ENCODE measurements around the gene TLX1.

The TLX1 gene

DNA sequence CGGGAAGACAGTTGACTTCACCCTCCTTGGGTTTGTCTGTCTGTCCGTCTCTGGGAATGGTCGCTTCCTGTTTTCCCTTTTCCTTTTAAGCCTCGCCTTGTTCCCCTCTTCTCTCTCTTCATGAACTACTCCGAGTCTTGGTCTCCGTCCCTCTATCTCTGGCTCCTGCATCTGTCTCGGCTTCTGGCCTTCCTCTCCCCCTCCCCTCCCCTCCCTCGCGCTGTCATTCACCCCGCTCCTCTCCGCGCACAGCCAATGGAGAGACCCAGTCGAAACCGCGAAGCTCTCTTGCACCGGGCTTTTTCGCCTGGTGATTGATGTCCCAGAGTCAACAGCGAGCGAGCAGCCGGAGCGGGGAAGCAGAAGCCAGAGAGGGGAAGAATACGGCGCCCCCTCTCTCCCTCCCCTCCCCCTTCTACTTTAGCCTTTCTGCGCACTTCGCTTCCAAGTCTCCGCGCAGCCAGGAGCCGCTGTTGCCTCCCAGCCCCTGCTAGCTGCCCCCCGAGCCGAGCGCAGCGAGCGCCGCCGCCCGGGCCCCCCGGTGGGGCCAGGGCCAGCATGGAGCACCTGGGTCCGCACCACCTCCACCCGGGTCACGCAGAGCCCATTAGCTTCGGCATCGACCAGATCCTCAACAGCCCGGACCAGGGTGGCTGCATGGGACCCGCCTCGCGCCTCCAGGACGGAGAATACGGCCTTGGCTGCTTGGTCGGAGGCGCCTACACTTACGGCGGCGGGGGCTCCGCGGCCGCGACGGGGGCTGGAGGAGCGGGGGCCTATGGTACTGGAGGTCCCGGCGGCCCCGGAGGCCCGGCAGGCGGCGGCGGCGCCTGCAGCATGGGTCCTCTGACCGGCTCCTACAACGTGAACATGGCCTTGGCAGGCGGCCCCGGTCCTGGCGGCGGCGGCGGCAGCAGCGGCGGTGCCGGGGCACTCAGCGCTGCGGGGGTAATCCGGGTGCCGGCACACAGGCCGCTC, at the start of gene TLX1:
Gene TLX1, plus strand, starts transcription at position 317 of the 978 bp plus-strand sequence. Its CDS starts 242 bp downstream, at position 559.
- DNase-seq (ENCODE audit: low read depth): no peak

DNA sequence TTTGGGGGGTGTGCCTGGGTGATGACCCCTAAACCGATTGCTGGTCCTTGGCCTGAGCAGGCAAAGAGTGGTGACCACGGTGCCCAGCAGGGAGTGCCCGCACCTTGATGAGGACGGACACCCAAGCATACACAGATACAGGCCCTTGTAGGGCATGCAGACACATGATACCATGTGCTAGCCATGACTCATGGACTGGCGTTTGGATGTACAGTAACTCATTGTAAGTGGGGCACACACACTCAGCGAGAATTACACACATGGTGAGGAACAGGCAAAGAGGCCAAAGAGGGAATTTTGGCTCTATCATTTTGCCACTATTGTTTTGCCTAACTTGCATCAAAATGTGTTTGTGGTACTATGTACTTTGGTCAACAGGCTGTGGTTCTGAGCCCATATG, 45.3 kb upstream of the TLX1 start:
- no peak for DNase-seq (ENCODE audit: low read depth)

DNA sequence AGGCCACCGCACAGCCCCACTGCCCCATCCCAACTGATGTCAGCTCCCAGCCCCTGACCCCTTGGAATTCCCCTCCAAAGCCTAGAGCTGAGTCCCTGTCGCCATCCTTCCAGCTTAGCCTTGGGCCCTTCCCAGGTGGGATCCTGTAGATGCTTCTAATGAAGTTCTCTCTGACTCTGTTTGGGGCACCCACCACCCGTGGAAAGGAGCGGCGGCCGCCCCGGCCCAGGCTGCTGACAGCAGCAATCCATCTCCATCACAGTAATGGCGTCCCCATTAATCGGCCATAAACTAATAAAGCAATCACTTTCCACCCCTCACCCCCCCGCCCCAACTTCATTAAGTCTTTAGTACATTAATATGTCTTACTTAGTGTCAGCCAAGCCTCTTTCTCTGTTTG, 43.7 kb upstream of the TLX1 start:
- DNase-seq (ENCODE audit: low read depth): no peak

DNA sequence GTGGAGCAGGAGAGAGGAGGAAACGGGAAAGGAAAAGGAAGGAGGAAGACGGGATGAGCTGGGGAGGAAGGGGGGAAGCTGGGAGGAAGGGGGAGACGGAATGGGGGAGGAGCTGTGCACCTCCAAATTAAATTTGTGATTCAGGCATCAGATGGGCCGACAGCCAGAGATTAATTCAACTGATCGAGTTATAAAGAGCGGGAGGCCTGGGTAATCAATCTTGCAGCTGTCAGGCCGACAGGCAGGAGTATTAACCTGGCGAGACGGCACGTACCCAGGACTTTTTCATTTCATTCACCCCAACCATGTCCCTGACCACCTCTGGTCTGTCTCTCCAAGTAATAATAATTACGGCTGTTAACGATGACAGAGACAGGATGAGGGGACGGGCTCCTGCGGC, 43.1 kb upstream of the TLX1 start:
- no peak for DNase-seq (ENCODE audit: low read depth)

DNA sequence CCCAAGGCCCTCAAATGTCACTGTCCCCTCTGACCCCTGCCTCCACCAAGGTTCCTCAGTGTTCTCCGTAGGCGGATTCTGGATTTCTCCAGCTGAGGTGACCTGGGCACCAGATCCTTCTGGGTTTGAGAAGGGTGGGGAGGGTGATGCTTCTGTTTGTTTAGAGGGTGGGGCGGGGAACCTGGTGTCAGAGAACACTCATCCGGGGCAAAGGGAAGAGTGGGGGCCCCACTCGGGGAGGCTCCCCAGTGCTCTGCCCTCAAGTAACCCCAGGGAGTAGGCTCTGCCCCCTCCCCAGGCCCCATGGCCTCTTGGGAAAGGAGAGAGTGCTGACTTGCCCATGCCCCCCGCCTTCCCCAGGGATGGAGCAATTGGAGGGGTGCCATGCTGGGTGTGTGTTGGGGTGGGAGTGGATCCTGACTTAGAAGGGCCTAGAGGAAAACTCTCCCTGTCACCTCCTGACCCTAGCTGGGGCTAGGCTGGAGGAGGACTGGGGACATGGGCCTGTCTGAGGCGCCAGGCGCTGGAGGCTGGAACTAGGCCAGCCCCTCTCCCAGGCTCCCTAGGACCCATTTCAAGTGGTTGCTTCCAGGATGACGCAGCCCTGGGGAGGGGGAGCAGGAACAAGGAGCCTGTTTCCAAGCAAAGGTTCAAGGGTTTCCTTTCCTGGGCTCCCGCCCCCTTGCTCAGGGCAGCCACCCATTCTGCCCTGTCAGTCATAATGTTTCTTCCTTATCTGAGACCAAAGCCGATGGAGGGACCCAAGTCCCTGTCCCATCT, 41.4 kb upstream of the TLX1 start:
- no peak for DNase-seq (ENCODE audit: low read depth)

DNA sequence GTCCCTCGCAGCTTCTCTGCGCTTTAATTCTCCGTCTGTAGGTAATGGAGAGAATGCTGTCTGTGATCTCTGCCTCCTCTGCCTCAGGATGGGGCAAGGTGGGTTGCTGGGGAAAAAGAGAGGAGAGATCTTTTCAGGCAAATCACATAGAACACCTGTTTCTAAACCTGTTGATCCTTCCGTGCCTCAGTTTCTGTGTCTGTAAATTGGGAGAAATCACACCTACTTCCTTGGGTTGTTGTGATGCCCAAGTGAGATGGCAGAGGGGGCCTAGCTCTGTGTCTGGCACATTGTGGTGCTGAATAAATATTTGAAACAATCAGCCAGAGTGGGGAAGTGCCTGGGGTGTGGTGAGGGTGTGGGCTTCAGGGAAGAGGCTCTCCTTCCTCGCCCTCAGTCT, 40.5 kb upstream of the TLX1 start:
- no peak for DNase-seq (ENCODE audit: low read depth)

DNA sequence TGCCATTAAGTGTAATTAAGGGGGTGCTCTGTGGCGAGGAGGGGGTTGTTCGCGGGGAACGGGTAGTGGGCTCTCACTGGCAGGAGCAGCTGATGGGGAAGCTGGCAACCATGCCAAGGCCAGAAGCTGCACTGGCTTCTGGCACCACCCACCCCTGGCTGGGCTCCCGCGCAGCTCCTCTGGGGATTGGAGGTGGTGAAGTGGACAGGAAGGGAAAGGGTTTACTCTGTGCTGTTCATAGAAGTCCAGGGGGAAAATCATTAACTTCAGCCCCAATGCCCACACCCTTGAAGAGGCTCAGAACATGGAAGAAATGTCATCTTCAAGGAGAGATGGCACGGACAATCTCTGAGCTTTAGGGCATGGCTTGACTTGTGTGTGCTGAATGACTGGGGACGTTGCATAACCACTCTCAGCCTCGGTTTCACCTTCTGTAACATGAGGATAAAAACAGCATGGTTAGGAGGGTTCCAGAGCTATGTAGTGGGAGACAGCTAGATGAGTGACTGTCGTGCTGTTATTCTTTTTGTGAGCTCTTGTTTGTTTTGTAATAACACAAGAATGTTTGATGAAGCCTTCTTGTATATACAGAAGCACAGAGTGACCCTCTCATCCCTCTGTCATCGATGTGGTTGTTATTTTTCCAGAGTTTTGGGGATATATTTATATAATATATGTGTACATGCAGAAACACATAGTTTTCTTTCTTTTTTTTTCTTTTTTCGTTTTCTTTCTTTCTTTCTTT, 39.4 kb upstream of the TLX1 start:
- DNase-seq (ENCODE audit: low read depth): no peak

DNA sequence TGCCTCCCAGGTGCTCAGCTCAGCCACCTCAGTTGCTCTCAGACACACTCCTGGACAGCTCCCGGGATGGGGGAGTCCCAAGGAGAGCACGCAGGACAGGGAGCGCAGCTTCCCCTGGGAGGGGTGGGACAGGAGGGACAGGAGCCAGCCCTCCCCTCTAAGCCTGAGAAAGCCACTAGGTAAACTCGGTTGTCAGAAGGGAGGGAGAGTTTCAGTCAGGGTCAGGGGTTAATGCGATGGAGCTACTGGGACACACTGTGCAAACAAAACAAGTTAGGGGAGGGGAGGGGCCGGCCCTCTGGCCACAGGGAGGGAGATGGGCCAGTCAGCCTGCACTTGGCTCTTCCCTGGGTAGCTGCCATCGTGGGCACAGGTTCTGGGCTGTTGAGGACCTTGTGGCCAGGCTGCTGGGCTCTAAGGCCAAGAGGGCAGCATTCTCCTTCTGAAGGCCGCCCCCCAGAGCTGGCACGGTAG, 38.2 kb upstream of the TLX1 start:
- DNase-seq (ENCODE audit: low read depth): no peak

DNA sequence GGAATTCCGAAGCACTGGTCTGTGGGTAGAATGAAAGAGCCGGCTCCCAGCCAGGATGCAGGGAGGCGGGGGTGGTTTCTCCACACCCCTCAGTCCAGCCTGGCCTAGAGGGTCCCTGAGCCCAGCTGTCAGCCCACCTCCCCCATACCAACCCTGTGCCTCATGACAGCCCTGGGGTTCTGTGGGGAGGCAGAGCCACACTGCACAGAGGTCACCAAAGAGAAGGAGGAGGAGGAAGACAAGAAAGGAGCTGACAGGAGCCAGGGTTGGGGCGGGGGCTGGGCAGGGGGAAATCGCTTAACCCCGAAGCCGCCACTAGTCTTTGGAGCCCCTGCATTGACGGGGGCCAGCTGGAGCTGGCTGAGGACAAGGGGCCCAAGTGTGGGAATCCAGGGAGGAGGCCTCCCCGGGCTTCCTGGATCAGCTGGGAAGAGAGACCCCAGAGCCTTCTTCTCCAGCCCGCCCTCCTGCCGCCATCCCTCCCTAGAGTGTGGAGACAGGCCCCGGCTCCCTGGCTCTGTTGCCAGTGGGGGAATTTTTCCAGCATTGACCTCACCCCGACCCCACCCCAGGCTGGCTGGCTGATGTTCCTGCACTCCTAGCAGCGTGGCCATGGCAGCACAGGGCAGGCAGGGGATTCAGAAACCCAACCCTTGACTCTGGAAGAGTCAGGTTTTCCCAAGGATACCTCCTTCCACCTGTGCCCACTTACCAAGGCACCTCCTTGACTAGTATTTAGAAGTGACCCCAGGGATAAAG, 36.8 kb upstream of the TLX1 start:
- no peak for DNase-seq (ENCODE audit: low read depth)

DNA sequence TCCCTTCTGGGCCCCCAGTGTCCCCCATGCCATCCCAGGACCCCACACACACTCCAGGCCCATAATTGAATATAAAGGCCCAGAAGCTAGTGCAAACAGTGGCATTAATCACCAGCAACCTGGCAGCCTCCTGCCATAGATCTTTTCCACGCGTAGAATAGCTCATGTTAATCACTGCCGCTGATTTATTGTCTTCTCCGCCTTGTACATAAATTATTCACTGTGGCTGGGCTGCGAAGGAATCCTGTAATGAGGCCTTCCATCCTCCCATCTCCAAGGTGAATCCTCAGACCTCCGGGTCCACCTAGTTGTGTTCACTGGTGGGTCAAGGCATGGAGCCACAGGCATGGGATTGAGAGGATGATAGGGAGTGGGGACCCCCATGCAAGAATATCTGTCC, 36.1 kb upstream of the TLX1 start:
- no peak for DNase-seq (ENCODE audit: low read depth)

DNA sequence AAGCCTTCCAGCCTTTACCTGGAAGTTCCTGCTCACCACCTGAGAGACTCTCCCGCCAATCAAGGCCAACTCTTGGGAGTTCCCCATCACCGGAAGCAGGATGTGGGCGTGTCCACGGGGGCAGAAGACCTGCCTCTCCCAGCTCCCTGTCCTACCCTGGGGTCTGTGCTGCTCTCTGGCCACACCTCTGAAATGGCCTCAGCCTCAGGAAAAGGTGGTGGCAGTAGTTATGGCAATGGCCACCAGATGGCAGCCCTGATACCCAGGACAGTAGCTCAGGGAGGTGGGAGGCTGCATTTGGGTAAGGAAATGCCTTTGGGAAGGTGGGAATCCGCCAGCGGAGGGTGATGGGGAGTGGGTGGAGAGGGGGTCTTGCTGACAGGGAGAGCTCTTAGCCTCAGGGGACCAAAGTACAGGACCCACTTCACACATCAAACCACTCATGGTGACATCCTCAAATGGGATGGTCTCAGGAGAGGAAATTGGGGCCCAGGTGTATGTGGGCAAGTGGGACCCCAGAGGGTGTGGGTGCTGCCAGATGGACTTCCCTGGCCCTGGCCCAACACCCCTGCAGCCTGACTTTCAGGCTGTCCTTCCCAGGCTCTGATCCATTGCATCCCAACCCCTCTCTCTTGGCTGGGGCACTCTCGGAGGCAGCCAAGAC, 35.4 kb upstream of the TLX1 start:
- DNase-seq (ENCODE audit: low read depth): peak; percentile 15

DNA sequence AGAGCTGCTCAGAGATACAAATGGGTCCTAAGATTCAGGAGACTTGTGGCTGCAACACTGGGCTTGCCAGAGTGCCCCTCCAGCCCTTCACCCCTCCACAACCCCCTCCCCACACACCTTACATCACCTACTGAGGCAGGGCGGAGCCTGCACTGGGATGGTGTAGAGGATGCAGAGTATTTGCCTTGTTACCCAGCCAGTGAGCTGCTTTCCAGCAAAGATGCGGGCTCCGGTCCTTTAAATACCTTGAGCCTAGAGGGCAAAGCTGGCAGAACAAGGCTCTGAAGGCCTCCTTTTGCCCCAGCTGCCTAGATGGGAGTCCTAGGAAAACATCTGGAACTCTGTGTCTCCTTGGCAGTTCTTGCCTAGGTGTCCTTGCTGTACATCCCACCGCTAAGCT, 34.7 kb upstream of the TLX1 start:
- no peak for DNase-seq (ENCODE audit: low read depth)

DNA sequence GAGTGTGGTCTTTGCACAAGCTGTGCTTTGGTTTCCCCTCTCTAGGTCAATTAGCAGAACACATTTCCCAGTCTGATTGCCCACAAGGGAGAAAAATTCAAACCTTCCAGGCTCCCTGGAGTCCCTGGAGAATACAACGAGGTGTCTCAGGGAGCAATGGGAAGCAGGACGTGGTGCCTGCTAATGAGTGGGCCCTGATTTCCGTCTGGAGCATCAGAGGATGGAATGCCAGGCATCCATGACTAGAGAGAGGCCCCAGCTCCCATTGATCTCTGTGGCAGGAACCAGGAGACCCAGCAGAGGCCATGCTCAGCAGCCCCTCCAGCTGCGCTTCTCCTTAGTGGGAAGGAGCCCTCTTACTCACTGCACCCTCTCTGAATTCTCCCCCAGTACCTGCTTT, 33.2 kb upstream of the TLX1 start:
- DNase-seq (ENCODE audit: low read depth): no peak

DNA sequence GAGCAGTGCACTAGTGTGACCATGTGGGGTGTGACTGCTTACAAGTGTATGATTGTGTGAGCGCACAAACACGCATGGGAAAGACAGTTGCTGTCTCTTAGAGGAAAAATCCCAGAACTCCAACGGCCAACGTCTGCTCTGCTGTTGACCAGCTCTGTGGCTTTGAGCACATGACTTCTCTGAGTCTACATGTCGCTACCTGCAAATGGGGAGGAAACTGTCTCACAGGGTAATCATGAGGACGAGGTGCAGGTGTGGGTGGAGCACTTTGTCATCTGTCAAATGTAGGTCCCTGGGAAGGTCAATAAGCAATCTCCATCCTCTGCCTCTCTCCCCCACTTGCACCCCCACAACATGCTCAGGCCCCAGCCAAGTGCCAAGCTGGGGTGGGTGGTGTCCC, 31.2 kb upstream of the TLX1 start:
- DNase-seq (ENCODE audit: low read depth): no peak

DNA sequence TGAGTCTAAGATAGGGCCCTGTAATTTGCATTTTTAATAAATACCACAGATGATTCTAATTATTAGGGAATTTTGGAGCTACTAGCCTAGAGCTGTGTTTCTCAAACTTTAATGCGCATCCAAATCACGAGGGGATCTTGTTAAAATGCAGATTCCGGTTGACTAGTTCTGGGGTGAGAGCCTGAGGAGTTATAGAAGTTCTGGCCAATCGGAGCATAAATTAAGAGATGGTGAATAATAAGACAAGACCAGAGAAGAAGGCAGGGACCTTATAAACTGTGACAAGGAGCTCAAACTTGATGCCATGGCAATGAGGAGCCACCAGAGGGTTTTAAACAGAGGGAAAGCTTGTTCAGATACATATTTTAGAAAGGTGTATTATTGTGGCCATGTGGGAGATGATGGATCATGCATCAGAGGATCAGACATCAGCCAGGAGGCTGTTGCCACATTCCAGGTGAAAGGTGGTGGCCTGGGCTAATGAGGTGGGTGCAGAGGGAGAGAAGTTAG, 29.7 kb upstream of the TLX1 start:
- no peak for DNase-seq (ENCODE audit: low read depth)

DNA sequence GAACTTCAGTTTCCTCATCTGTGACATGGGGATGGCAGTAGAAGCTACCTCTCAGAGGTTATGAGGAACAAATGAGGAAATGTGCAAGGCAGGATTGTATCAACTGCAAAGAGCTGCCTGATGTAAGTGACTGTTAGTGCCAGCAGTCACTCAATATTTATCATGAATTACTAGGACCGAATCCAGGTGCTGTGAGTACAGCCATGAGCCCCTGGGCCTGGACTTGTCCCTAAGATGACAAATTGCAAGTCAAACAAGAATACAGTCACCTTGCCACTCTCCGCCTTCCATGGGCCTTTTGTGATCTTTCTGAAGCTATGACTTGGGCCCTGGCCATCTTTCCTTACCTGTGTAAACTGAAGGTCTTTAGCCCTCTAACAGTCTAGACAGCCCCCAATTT, 27.7 kb upstream of the TLX1 start:
- no peak for DNase-seq (ENCODE audit: low read depth)

DNA sequence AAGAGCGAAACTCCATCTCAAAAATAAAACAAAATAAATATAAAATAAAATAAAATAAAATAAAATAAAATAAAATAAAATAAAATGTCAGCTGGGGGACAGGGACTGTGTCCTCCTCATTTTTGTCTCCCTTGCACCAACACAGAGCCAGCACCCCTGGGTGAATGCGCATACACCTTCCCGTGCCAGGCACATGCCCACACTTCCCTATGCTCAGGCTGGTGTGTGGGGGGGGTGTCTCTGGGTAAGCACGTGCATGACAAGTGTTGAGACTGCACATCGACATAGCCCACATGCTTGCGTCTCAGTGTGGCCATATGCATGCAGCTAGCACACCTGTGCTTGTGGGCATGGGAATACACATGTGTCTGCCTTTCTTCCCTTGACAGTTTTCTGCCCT, 24.7 kb upstream of the TLX1 start:
- no peak for DNase-seq (ENCODE audit: low read depth)

DNA sequence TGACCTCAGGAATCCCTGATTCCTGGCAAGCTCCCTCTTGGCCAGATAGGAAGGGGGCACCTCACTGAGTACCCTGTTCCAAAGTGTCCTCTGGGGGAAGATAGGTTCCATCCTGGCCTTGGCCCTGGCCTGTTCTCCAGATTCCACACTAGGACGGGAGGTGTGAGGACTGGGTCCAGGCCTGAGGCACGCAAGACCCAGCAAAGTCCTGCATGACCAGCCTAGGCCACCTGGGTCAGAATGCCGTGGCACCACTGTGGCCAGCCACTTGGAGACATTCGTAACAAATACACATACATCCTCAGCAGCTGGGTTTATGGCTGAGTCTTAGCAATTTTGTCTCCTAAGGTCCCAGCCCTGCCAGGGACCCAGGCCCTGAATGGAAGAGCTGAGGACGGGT, 23.3 kb upstream of the TLX1 start:
- DNase-seq (ENCODE audit: low read depth): no peak

DNA sequence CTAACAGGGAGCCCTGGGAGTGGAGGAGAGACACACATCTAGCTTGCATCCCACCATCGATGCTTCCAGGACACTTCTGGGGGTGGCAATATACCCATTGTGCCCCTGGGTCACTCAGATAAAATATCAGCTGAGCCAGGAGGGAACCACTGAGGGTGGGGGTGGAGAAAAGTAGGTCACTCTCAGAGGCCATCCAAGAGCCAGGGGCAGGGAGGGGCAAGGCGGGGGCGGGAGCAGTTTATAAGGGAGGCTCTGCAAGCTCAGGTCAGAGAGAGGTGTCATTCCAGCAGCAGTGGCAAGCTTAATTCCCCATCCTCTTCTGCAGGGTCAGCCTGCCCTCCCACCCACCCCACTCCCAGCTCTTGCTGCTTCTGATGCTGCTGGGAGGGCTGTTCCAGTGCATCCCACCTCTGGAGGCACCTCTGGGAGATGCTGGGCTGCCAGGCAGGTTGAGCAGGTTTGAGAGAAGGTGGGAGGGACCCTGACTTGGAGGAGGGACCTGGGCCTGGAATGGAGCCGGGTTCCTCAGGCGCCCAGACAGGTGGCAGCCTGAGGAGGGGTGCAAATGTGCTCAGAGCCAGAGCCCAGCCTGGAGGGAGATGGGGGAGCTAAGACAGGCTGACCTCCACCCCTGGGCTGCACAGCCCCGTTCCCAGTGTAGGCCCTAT, 20.1 kb upstream of the TLX1 start:
- no peak for DNase-seq (ENCODE audit: low read depth)

DNA sequence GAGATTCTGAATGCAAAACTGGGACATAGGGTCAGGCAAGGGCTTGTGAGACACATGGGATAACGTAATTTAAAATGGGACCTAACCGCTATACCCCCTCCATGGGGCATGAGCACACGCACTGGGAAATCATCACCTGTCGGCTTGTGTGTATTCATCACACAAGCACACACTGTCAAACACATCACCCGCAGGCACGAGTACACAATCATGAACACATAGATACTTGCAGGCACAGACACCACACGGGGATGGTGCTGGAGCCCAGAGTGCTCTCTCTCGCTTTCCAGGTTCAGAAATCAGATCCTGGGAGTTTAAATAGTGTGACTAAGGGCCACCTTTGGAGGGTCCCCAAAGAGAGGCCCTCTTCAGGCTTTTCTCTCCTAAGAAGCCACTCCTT, 19.6 kb upstream of the TLX1 start:
- no peak for DNase-seq (ENCODE audit: low read depth)
